GM12874 (cell line): ENCODE measurements around the gene RIPK3.

ENCODE experiments used
- TF ChIP-seq, protein P1 (sequence below): IDR thresholded peaks from 2 replicates; pipeline ENCODE4 v1.5.1; 2011; ENCODE audit warnings: low read depth, mild to moderate bottlenecking, control low read depth, low read length, moderate library complexity; ENCODE audit not compliant: insufficient read depth

RIPK3 gene

DNA sequence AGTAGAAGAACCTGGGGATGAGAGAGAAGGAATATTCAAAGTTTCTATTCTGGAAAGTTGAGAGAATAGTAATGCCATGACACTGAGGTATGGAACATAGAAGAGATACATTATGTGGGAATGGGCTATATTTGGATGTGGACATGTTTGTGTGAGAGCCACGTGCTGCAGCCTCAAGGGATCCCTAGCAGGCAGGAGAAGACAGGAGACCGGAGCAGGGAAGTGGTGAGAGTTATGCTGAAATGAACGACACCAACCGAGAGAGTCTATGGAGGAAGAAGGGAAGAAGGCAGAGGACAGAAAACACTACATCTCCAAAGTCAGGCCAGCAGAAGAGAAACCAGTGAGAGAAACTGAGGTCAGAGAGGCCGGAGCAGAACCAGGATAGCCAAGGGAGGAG is 10.0 kb upstream of the RIPK3 start:
- TF ChIP-seq, protein P1, sequence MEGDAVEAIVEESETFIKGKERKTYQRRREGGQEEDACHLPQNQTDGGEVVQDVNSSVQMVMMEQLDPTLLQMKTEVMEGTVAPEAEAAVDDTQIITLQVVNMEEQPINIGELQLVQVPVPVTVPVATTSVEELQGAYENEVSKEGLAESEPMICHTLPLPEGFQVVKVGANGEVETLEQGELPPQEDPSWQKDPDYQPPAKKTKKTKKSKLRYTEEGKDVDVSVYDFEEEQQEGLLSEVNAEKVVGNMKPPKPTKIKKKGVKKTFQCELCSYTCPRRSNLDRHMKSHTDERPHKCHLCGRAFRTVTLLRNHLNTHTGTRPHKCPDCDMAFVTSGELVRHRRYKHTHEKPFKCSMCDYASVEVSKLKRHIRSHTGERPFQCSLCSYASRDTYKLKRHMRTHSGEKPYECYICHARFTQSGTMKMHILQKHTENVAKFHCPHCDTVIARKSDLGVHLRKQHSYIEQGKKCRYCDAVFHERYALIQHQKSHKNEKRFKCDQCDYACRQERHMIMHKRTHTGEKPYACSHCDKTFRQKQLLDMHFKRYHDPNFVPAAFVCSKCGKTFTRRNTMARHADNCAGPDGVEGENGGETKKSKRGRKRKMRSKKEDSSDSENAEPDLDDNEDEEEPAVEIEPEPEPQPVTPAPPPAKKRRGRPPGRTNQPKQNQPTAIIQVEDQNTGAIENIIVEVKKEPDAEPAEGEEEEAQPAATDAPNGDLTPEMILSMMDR: no peak

DNA sequence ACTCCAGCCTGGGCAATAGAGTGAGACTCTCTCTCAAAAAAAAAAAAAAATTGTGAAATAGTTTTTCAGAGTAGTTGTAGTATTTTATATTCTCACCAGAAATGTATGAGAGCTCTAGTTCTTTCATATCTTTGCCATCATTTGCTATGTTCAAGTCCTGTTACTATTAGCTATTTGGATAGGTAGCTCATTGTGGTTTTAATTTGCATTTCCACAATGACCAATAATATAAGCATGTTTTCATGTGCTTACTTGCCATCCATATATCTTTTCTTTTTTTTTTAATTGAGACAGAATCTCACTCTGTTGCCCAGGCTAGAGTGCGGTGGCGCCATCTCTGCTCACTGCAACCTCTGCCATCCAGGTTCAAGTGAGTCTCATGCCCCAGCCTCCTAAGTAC is 8.4 kb upstream of the RIPK3 start:
- TF ChIP-seq, protein P1: no peak

DNA sequence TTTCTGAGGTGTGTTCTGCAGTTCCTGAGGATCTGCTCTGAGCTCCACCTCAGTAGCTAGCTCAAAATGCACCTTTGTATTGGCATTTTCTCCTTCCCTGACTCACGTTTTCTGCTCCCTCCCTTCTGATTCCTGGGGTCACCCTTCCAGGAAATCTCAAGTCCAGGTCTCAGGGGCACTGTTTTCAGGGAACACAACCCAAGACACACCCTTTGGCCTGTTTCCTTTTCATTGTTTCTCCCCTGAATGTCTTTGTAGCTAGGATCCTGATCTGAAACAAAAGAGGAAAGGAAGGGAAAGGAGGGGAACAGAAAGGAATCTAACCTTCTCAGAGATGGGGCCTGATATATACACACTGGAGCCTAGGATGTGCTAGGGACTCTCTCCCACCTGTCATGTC is 7.3 kb upstream of the RIPK3 start:
- TF ChIP-seq, protein P1: no peak

DNA sequence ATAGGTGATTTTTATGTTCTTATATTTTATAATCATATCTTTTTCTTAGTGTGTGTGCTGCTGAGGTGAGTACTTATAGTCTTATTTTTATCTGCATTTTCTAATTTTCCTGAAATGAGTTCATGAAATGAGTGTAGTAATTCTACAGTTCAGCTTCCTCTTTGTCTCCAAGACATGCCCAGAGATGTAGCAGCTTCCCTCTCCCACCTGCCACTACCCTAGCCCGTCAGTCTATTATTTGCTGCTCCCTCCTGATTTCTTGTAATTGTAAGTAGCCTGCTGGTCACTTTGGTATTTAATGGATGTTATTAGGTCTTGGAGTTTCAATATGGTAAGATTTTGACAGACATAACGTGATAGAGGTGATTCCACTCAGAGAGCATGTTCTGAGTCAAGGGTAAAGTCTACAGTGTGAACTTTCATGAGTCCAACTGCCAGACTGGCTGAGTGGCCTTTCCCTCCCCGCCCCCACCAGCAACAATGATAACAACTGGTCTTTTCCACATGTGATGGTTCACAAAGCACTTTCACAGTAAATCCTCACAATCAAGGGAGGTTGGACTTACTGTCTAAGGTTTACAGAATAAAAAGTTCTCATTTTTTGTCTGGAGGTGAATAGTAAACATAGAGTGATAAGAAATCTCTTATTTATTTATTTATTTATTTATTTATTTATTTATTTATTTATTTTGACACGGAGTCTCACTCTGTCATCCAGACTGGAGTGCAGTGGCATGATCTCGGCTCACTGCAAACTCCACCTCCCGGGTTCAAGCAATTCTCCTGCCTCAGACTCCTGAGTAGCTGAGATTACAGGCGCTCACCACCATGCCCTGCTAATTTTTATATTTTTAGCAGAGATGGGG is 4.2 kb upstream of the RIPK3 start:
- TF ChIP-seq, protein P1: no peak

DNA sequence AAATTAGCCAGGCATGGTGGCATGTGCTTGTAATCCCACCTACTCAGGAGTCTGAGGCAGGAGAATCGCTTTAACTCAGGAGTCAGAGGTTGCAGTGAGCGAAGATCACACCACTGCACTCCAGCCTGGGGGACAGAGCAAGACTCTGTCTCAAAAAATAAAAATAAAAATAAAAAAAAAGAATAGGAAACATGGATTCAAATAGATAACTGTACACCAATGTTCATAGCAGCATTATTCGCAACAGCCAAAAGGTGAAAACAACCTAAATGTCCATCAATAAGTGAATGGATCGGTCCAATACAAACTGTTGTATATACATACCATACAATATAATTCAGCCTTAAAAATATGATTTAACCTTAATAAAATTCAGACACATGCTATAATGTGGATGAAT is 3.1 kb upstream of the RIPK3 start:
- TF ChIP-seq, protein P1: no peak

DNA sequence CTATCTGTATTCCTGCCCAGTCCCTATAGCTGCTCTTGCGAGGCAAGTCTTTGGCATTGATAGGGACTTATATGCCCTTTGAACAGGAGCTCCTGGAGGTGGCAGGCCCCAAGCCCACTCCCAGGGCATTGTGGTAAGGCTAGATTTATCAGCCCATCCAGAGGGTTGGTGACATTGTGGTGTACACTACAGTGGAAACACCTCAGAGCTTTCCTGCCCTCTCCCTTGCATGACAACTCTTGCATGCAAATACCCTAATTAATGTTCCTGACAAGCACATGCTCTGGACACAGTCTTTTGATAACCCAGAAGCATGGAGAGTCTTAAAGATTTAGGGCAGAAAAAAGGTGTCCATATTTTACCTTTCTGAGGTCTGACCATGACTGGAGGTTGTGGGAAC is 815 bp upstream of the RIPK3 start:
- TF ChIP-seq, protein P1: no peak

DNA sequence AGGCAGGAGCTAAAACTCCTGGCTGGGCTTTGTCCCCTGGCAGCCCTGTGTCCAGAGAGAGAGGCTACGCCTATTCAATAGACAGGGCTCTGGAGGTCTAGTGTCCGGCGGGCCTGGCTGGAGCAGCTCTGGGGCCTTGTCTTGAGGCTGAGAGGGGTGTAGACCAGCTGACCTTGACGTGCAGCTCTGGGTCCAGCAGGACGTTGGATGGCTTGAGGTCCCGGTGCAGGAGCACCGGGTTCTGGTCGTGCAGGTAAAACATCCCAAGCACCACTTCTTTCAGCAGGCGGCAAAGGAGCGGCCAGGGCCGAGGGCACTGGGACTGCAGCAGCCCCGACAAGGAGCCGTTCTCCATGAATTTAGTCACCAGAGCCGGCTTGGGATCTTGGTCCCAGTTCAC is 948 bp downstream of the RIPK3 start:
- TF ChIP-seq, protein P1: no peak
